Fibroblast of pulmonary artery (primary cell): ENCODE results near the gene CERK.

ENCODE experiments used
- DNase-seq: peaks from one replicate; pipeline ENCODE4 v3.0.0-alpha.2; 2010; ENCODE audit warnings: low read depth
- H3K4me3 ChIP-seq: replicated peaks from 2 replicates; pipeline ENCODE4 v1.5.1; 2011; ENCODE audit warnings: low read depth, mild to moderate bottlenecking, control low read depth, low read length, moderate library complexity
- TF ChIP-seq, protein P1 (sequence below): IDR thresholded peaks from 2 replicates; pipeline ENCODE4 v1.5.1; 2011; ENCODE audit warnings: mild to moderate bottlenecking, control low read depth, low read length, inconsistent platforms; ENCODE audit errors: missing control alignments

CERK gene

DNA sequence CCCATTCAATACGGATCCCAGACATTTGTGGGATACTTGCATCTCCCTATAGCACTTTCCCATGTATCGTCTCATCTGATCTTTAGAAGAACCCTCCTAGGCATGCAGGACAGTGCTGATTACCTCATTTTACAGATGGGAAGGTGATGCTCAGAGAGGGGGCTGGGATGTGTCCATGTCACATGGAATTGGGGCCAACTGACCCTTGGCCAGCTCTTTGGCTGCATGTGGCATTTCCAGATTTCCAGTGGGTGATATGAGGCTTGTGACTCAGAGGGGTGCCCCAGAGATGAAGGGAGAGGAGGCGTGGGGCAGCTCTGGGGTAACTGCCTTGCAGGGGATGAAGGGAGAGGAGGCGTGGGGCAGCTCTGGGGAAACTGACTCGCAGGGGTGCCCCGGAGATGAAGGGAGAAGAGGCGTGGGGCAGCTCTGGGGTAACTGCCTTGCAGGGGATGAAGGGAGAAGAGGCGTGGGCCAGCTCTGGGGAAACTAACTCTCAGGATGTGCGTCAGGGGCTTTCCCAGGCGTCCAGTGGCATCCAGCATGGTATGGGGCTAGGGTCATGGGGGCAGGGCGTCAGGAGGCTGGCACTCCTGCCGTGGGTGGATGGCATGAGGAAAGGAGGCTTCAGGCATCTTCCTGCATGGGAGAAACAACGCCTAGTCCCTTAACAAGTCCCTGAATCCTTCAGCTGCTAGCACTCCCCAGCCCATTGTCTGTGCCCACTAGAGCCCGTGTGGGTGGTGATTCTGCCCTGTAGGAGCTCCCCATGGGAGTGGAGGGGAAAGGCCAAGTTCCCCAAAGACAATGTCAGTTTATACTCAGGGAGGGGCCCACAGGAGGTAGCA is 11.9 kb upstream of the CERK start:
- TF ChIP-seq, protein P1, sequence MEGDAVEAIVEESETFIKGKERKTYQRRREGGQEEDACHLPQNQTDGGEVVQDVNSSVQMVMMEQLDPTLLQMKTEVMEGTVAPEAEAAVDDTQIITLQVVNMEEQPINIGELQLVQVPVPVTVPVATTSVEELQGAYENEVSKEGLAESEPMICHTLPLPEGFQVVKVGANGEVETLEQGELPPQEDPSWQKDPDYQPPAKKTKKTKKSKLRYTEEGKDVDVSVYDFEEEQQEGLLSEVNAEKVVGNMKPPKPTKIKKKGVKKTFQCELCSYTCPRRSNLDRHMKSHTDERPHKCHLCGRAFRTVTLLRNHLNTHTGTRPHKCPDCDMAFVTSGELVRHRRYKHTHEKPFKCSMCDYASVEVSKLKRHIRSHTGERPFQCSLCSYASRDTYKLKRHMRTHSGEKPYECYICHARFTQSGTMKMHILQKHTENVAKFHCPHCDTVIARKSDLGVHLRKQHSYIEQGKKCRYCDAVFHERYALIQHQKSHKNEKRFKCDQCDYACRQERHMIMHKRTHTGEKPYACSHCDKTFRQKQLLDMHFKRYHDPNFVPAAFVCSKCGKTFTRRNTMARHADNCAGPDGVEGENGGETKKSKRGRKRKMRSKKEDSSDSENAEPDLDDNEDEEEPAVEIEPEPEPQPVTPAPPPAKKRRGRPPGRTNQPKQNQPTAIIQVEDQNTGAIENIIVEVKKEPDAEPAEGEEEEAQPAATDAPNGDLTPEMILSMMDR, result no peak
- no peak for DNase-seq
- no peak overlapping the region for H3K4me3 ChIP-seq

DNA sequence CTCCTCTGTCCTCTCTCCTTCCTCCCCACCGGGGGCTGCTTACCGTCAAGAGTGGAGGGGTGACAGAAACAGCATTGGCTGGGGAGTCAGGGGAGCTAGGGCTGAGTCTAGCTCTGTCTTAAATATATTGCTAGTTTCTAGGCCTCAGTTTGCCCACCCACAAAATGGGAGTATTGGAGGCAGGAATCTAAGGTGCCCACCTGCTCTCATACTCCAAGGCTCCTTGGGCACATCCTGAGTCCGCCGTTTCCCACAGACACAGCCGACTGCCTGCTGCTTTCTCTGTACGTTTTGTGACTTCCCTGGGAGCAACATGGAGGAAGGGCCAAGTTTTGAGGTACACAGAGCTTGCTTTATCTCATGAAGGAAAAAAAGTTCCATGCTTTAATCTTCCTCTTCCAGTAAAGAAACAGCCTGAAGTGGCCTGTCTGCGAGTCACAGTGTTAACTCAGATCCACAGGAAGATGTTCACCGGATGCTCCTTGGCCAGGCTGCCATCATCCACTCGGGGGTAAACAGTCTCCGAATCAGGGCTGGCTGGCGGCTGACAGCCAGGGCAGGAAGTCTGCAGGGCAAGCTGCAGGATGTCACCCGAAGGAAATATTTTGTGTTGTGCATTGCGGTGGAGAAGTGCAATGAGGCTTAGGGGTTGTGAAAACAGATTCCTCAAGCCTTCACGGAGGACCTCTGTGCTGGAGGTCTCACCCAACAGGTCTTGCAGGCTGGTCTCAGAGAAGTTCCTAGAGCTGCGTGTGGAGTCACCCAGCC is 11.0 kb upstream of the CERK start:
- TF ChIP-seq, protein P1, result no peak
- H3K4me3 ChIP-seq, result no peak overlapping the region
- DNase-seq, result peak; percentile 41

DNA sequence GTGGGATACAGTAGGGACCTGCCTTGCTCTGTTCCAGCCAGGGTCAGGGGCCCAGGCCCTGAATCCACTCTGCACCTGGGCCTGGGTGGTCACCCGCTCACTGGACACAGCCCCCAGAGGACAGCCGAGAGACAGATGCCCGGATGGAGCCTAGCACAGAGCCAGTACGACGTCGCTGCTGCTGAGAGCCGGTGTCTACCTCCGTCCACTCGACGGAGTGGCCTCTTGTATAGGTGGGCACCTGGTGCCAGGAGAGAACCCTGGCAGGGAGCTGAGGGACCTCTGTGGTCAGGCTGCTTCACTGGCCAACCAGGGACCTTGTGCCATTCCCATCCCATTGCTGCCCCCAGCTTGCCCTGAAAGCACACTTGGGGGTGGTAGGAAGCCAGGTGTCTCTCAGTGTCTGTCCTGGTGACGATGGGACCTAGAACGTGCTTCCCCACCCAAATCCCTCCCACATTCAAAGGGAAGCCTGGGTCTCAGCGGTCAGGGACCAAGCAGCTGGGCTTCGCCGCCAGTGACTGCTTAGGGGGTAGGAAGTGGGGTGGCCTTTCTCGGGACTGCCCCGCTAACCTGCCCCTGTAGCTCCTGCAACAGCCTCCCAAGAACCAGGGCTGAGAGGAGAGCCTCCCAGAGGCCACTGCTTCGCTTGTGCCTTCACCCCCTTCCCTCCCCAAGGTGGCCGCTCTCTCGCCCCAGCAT is 10.3 kb upstream of the CERK start:
- TF ChIP-seq, protein P1, result no peak
- H3K4me3 ChIP-seq, result no peak overlapping the region
- no peak for DNase-seq

DNA sequence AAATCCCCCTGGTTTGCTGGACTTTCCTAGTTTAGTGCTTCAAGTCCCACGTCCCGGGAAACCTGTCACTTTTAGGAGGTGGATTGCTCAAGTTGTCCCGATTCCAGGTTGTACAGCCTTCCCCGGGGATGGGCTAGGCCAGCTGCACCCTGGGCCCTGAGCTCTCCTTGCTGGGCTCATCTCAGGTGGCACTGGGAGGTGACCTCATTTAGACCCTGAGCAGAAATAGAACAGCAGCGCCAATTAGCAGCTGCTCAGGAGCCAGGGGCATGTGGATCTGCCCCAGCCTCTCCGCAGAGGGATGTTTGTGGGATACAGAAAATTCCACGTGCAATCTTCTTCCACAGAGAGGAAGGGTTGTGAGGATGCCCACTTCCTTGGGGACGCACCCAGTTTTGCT is 9.6 kb upstream of the CERK start:
- no peak for DNase-seq
- H3K4me3 ChIP-seq, result no peak overlapping the region
- TF ChIP-seq, protein P1, result no peak

DNA sequence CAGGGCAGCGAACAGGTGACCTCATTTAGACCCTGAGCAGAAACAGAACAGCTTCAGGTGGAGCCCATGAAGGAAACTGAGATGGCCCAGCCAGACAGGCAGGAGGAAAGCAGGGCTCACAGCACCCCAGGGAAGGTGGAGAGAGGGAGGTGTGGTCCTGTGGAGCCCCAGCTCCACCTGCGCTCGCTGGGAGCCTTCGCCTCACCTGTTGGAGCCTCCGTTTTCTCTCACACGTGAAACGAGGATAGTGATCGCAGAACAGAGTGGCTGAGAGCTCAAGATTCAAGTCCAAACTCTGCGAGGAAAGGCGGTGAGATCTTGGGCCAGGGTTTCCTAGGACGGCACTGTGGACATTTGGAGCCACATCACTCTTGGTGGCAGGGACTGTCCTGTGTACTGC is 8.6 kb upstream of the CERK start:
- TF ChIP-seq, protein P1, result no peak
- no peak overlapping the region for H3K4me3 ChIP-seq
- DNase-seq, result no peak

DNA sequence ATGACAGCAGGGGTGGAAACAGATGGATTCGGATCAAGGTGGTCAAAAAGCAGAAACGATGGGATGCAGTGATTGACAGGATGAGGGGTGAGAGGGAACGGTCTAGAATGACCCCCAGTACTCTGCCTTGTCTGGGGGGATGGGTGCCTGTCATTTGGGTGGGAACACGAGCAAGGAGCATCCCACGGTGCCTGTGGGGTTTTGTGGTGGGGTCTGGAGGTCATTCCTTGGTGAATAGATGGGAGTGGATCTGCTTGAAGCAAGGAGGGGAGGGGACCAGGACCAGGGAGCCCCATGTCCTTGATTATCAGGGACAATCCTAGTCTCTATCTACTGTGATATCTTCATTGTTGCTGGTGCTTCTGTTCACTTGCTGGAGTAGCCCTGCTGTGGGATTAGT is 8.1 kb upstream of the CERK start:
- no peak overlapping the region for H3K4me3 ChIP-seq
- TF ChIP-seq, protein P1, result no peak
- no peak for DNase-seq
